H1 (cell line): ENCODE data around the gene RRAGC. TPM values are rescaled to one million over a fixed set of nuclear protein-coding genes. Genes with fewer than 3 reads are reported as not detected.

Source experiments
- CTCF ChIA-PET: fragments of 300-600 bp; sonication (Branson Sonifier 250); formaldehyde crosslinking; loops from one replicate; lab custom pipeline; 2021; ENCODE audit not compliant: partially characterized antibody; lab: Charles Lee
- POLR2A ChIA-PET: fragments of 300-600 bp; sonication (Branson Sonifier 250); formaldehyde crosslinking; loops from one replicate; lab custom pipeline; 2021; ENCODE audit warnings: inconsistent platforms; ENCODE audit not compliant: partially characterized antibody; lab: Charles Lee
- DNase-seq, 2 experiments: peaks; one replicate each; pipeline versions ENCODE4 v3.0.0 to v3.0.0-alpha.2; 2010 to 2022; ENCODE audit warnings: low spot score in 2 of 2, low read depth in 1 of 2, mixed read lengths in 1 of 2
- FAIRE-seq: peaks from 2 replicates; lab custom pipeline; 2011; peaks lifted over from hg19 to GRCh38; lab: Jason Lieb, UNC
- H2AFZ ChIP-seq: 2 replicates; pipeline ENCODE4 v1.8.1; 2012; ENCODE audit warnings: low read length, inconsistent platforms
- H2AK5ac ChIP-seq: 2 replicates; pipeline ENCODE4 v1.6.1; 2013; ENCODE audit warnings: low read depth, low read length
- H2BK120ac ChIP-seq: replicated peaks from 2 replicates; pipeline ENCODE3; 2013; ENCODE audit warnings: low read depth, low read length, inconsistent platforms
- H2BK12ac ChIP-seq: 2 replicates; pipeline ENCODE4 v1.6.1; 2013; ENCODE audit warnings: low read depth, low read length
- H2BK15ac ChIP-seq: 2 replicates; pipeline ENCODE4 v1.6.1; 2013; ENCODE audit warnings: low read length
- H2BK20ac ChIP-seq: 2 replicates; pipeline ENCODE4 v1.6.1; 2013; ENCODE audit warnings: low read length
- H2BK5ac ChIP-seq: 2 replicates; pipeline ENCODE4 v1.6.1; 2013; ENCODE audit warnings: low read depth, low read length
- H3K14ac ChIP-seq: 2 replicates; pipeline ENCODE4 v1.6.1; 2013; ENCODE audit warnings: inconsistent platforms; ENCODE audit not compliant: insufficient read length
- H3K18ac ChIP-seq: 2 replicates; pipeline ENCODE4 v1.6.1; 2013; ENCODE audit warnings: low read length; ENCODE audit errors: extremely low read depth
- H3K23ac ChIP-seq: 2 replicates; pipeline ENCODE4 v1.6.1; 2013; ENCODE audit warnings: inconsistent platforms; ENCODE audit not compliant: insufficient read length
- H3K23me2 ChIP-seq: 2 replicates; pipeline ENCODE4 v1.6.1; 2013; ENCODE audit warnings: low read depth, low read length
- H3K27ac ChIP-seq: 2 replicates; pipeline ENCODE4 v1.6.1; 2011; ENCODE audit warnings: low read depth, low read length, inconsistent platforms
- H3K27me3 ChIP-seq, 4 experiments: replicated peaks in 1 of 4; 1 replicate in 1 of 4; 2 replicates in 3 of 4; pipeline versions ENCODE4 v1.6.1 to v1.8.1; 2011 to 2013; ENCODE audit warnings: low read length in 3 of 4, mild to moderate bottlenecking in 3 of 4, inconsistent platforms in 2 of 4, mixed read lengths in 2 of 4, moderate library complexity in 1 of 4; ENCODE audit not compliant: control insufficient read depth in 3 of 4, insufficient read depth in 3 of 4; ENCODE audit errors: extremely low read depth in 1 of 4
- H3K36me3 ChIP-seq, 4 experiments: 2 replicates each; pipeline versions ENCODE4 v1.6.1 to v1.8.1; 2011 to 2013; ENCODE audit warnings: mild to moderate bottlenecking in 4 of 4, low read length in 3 of 4, moderate library complexity in 2 of 4, control low read depth in 1 of 4, inconsistent platforms in 1 of 4; ENCODE audit not compliant: insufficient read depth in 4 of 4, control insufficient read depth in 2 of 4
- H3K4ac ChIP-seq: replicated peaks from 2 replicates; pipeline ENCODE3; 2013; ENCODE audit warnings: low read length, low read depth, mixed read lengths, inconsistent platforms; ENCODE audit not compliant: insufficient read length
- H3K4me1 ChIP-seq, 4 experiments: replicated peaks in 1 of 4; 1 replicate in 1 of 4; 2 replicates in 3 of 4; pipeline versions ENCODE4 v1.6.1 to v1.8.1; 2011 to 2013; ENCODE audit warnings: low read length in 3 of 4, inconsistent platforms in 2 of 4, mixed read lengths in 1 of 4; ENCODE audit not compliant: insufficient read depth in 4 of 4, control insufficient read depth in 3 of 4
- H3K4me2 ChIP-seq, 2 experiments: 2 replicates each; pipeline versions ENCODE4 v1.6.1 to v1.8.1; 2011 to 2013; ENCODE audit warnings: low read depth in 2 of 2, low read length in 2 of 2, control low read depth in 1 of 2, inconsistent platforms in 1 of 2, mild to moderate bottlenecking in 1 of 2; ENCODE audit not compliant: insufficient read depth in 1 of 2
- H3K4me3 ChIP-seq, 4 experiments: fragments of 200-600, 300-600 bp in 1 of 4; sonication (generic), shearing (Covaris generic), sonication (Bioruptor Twin) in 1 of 4; 2 replicates each; pipeline versions ENCODE4 v1.5.1 to v1.8.1; 2011 to 2016; ENCODE audit warnings: low read length in 4 of 4, low read depth in 3 of 4, control low read depth in 2 of 4, inconsistent platforms in 2 of 4, mild to moderate bottlenecking in 2 of 4, mixed read lengths in 1 of 4, moderate library complexity in 1 of 4; ENCODE audit not compliant: insufficient read depth in 2 of 4; ENCODE audit errors: extremely low read depth in 1 of 4
- H3K56ac ChIP-seq: replicated peaks from 2 replicates; pipeline ENCODE3; 2013; ENCODE audit warnings: low read depth, mild to moderate bottlenecking, mixed read lengths, low read length, inconsistent platforms; ENCODE audit not compliant: insufficient read length
- H3K79me1 ChIP-seq: 2 replicates; pipeline ENCODE4 v1.6.1; 2013; ENCODE audit warnings: low read depth, low read length, control low read depth
- H3K79me2 ChIP-seq, 2 experiments: 2 replicates each; pipeline versions ENCODE4 v1.6.1 to v1.8.1; 2012 to 2013; ENCODE audit warnings: low read length in 2 of 2, mild to moderate bottlenecking in 2 of 2, inconsistent platforms in 1 of 2; ENCODE audit not compliant: insufficient read depth in 2 of 2, control insufficient read depth in 1 of 2
- H3K9ac ChIP-seq, 4 experiments: replicated peaks in 1 of 4; 1 replicate in 1 of 4; 2 replicates in 3 of 4; pipeline versions ENCODE4 v1.6.1 to v1.8.1; 2011 to 2013; ENCODE audit warnings: low read depth in 3 of 4, low read length in 3 of 4, control low read depth in 2 of 4, mild to moderate bottlenecking in 2 of 4, moderate library complexity in 2 of 4, inconsistent platforms in 1 of 4; ENCODE audit errors: extremely low read depth in 1 of 4
- H3K9me3 ChIP-seq, 2 experiments: 2 replicates each; pipeline versions ENCODE4 v1.6.1 to v1.8.1; 2012 to 2013; ENCODE audit warnings: mild to moderate bottlenecking in 2 of 2, moderate library complexity in 2 of 2, control low read depth in 1 of 2, inconsistent platforms in 1 of 2, low read depth in 1 of 2, low read length in 1 of 2, mixed read lengths in 1 of 2; ENCODE audit not compliant: insufficient read depth in 2 of 2
- H4K20me1 ChIP-seq, 2 experiments: replicated peaks in 1 of 2; 2 replicates each; pipeline versions ENCODE3 to v1.8.1; 2011 to 2013; ENCODE audit warnings: inconsistent platforms in 2 of 2, low read length in 2 of 2, mild to moderate bottlenecking in 1 of 2; ENCODE audit not compliant: insufficient read depth in 2 of 2, control insufficient read depth in 1 of 2
- H4K5ac ChIP-seq: 2 replicates; pipeline ENCODE4 v1.6.1; 2013; ENCODE audit warnings: low read length, low read depth, mixed read lengths, inconsistent platforms; ENCODE audit not compliant: insufficient read length
- H4K8ac ChIP-seq: 2 replicates; pipeline ENCODE4 v1.8.0; 2013; ENCODE audit warnings: mild to moderate bottlenecking, moderate library complexity, low read length, inconsistent platforms; ENCODE audit not compliant: insufficient read depth; ENCODE audit errors: extremely low read depth
- H4K91ac ChIP-seq: replicated peaks from 2 replicates; pipeline ENCODE3; 2013; ENCODE audit warnings: low read length, mixed read lengths, inconsistent platforms; ENCODE audit not compliant: insufficient read length
- FOSL1 ChIP-seq: IDR thresholded peaks from 2 replicates; pipeline ENCODE4 v1.6.1; 2011; ENCODE audit warnings: mild to moderate bottlenecking, low read depth, low read length, moderate library complexity; ENCODE audit not compliant: insufficient read depth
- GTF2F1 ChIP-seq: IDR thresholded peaks from 2 replicates; pipeline ENCODE4 v1.6.1; 2012; ENCODE audit warnings: low read depth, low read length, improper control_type of control experiment, borderline replicate concordance
- HDAC6 ChIP-seq: IDR thresholded peaks from one replicate; pipeline ENCODE4 v1.7.1; 2012; ENCODE audit warnings: low read depth, mild to moderate bottlenecking, inconsistent platforms, low read length, moderate library complexity
- PHF8 ChIP-seq: fragments of 200-600 bp; sonication (generic); conservative IDR thresholded peaks from 2 replicates; pipeline ENCODE4 v1.7.1; 2012; ENCODE audit warnings: low read depth, mild to moderate bottlenecking, inconsistent platforms, low read length, moderate library complexity
- RXRA ChIP-seq: IDR thresholded peaks from 2 replicates; pipeline ENCODE4 v1.6.1; 2011; ENCODE audit warnings: low read depth, mild to moderate bottlenecking, low read length, moderate library complexity; ENCODE audit not compliant: insufficient read depth
- SP2 ChIP-seq: IDR thresholded peaks from 2 replicates; pipeline ENCODE4 v1.6.1; 2012; ENCODE audit warnings: mild to moderate bottlenecking, low read length, inconsistent platforms
- WGBS, 2 experiments: shearing (Covaris generic) in 1 of 2; methylation state at CpG; one replicate each; pipeline versions ENCODE4 v1.1.6 to v1.1.7; 2013 to 2015; ENCODE audit warnings: low lambda C conversion rate in 2 of 2, mixed read lengths in 2 of 2, inconsistent platforms in 1 of 2, low coverage in 1 of 2, missing lambda C conversion rate in 1 of 2; ENCODE audit not compliant: insufficient replicate concordance in 2 of 2, insufficient coverage in 1 of 2, insufficient read length in 1 of 2; ENCODE audit errors: extremely low coverage in 1 of 2, missing lambda C conversion rate in 1 of 2; 5-methylcytosine and 5-hydroxymethylcytosine counted together
- polyA plus RNA-seq, 7 experiments: library from polyadenylated mRNA; depleted of rRNA in 3 of 7; stranded (reverse) in 5 of 7; unstranded in 2 of 7; fragments of >200 nt in 5 of 7; fragments of 200-250 nt in 2 of 7; gene quantifications; 1 replicate in 5 of 7; 2 replicates in 1 of 7; 4 replicates in 1 of 7; pipeline versions ENCODE4 v1.2.1 to v1.2.3, GENCODE V29; 2011 to 2013; ENCODE audit warnings: missing spikeins in 2 of 7, mixed read lengths in 2 of 7
- total RNA-seq: library from RNA; stranded (reverse); fragmentation: NEBNext Ultra II Directional; extraction: Animal tissue kit (Norgen Biotek cat#: 25700); gene quantifications from 2 replicates; pipeline ENCODE4 v1.2.1, GENCODE V29; 2021

Gene RRAGC
- total and polyA plus RNA-seq, 2 of the 8 experiments (the other 6 are each of a cell fraction or from before 2014, with no cell fraction given) = 12.0 to 16.5 TPM

GRCh38 chr1:38852780-38853179 lies 6.8 kb downstream of the RRAGC start:
- Histone ChIP-seq H2BK120ac (no peak overlapping the region), H3K23ac (no peak overlapping the region), H3K4me2 (no peak overlapping the region), H4K20me1 (peaks cover 0 to 1% of the 10 kb centered on the region in 2 experiments), H2BK12ac (no peak overlapping the region), H4K5ac (no peak overlapping the region), H3K4ac (no peak overlapping the region), H3K56ac (no peak overlapping the region), H2BK5ac (no peak overlapping the region), H3K4me3 (no peak overlapping the region), H3K23me2 (no peaks in the 10 kb centered on the region), H3K79me1 (no peaks in the 10 kb centered on the region; the same call in 1 of the 2 replicates), H3K14ac (no peak overlapping the region), H3K79me2 (peaks cover 0 to 5% of the 10 kb centered on the region in 2 experiments; a peak in 2 of 4 replicates), H2BK15ac (no peak overlapping the region), H3K36me3 (peaks cover 3 to 57% (median 22%) of the 10 kb centered on the region in 4 experiments; a peak in 7 of 8 replicates), H2AFZ (no peak overlapping the region), H4K91ac (no peak overlapping the region), H2BK20ac (no peak overlapping the region), H3K27ac (no peak overlapping the region), H3K9me3 (no peaks in the 10 kb centered on the region), H3K9ac (no peak overlapping the region), H2AK5ac (no peak overlapping the region), H3K27me3 (no peaks in the 10 kb centered on the region), H3K4me1 (no peaks in the 10 kb centered on the region), H4K8ac (no peak overlapping the region), H3K18ac (no peak overlapping the region)
- FAIRE-seq = no peak
- no peak for DNase-seq
- no peak for TF ChIP-seq PHF8
- no peak for TF ChIP-seq SP2
- TF ChIP-seq RXRA = no peak
- no peak for TF ChIP-seq GTF2F1
- no peak for TF ChIP-seq HDAC6
- TF ChIP-seq FOSL1 = no peak
- WGBS, 2 experiments = 88% methylated on average over 4 of the region's 4 CpGs; no CpG with 5 or more reads in 1 of the 2 experiments
- CTCF ChIA-PET = interaction anchor here (0.7 kb wide), 2 partner anchors 34 to 133 kb away, joined by 3 to 4 read pairs; no protein-coding TSS in a partner anchor
- POLR2A ChIA-PET = interaction anchor here (0.6 kb wide), 1 partner anchor 410 kb away, joined by 3 read pairs; no protein-coding TSS in a partner anchor
